Peyer's patch (tissue), 4 donors: ENCODE data around the gene UTY. TPM values are rescaled to one million over a fixed set of nuclear protein-coding genes. Genes with fewer than 3 reads are reported as not detected.
"Not testable (repeated sequence)": the region's sequence is repeated elsewhere in the genome, so short reads cannot be mapped to it uniquely, and the experiment has no call there.

Experiments used
- DNase-seq, 3 donors: peaks; one replicate each; pipeline ENCODE4 v3.0.0-alpha.2; 2017 to 2019
- H3K27ac ChIP-seq, 4 donors: fragments of 200-600 bp; sonication (generic); one replicate each; pipeline ENCODE4 v1.5.1; 2016 to 2019
- H3K27me3 ChIP-seq, 2 donors: fragments of 200-600 bp; sonication (generic); one replicate each; pipeline ENCODE4 v1.5.1; 2019
- H3K36me3 ChIP-seq, 3 donors: fragments of 200-600 bp; sonication (generic); one replicate each; pipeline ENCODE4 v1.5.1; 2016 to 2019
- H3K4me1 ChIP-seq, 4 donors: fragments of 200-600 bp; sonication (generic); one replicate each; pipeline ENCODE4 v1.5.1; 2016 to 2019
- H3K4me3 ChIP-seq, 4 donors: fragments of 200-600 bp; sonication (generic); 1 replicate in 3 of 4; 2 replicates in 1 of 4; pipeline ENCODE4 v1.5.1; 2016 to 2019; ENCODE audit warnings: mild to moderate bottlenecking in 1 of 4
- H3K9me3 ChIP-seq, 4 donors: fragments of 200-600 bp; sonication (generic); one replicate each; pipeline ENCODE4 v1.5.1; 2016 to 2019; ENCODE audit warnings: mild to moderate bottlenecking in 1 of 4
- CTCF ChIP-seq, 6 experiments: fragments of 450-650 bp in 4 of 6; fragments of 200-600 bp in 2 of 6; sonication (generic) in 1 of 6; IDR thresholded peaks; one replicate each; pipeline ENCODE4 v1.5.1; 2017 to 2019; ENCODE audit warnings: antibody characterized with exemption in 6 of 6, mild to moderate bottlenecking in 3 of 6, moderate library complexity in 1 of 6
- POLR2A ChIP-seq, 2 donors: fragments of 450-650 bp; IDR thresholded peaks; one replicate each; pipeline ENCODE4 v1.5.1; 2017; ENCODE audit warnings: antibody characterized with exemption in 2 of 2, mild to moderate bottlenecking in 2 of 2, moderate library complexity in 2 of 2
- total RNA-seq, 4 donors: library from RNA; depleted of rRNA; stranded (reverse); fragments of >200 nt; gene quantifications; one replicate each; pipeline ENCODE4 v1.1.0, GENCODE V29; 2016

UTY gene
- total RNA-seq, 4 donors from 2014 or later = 0.13 to 49.9 (median 46.3) TPM; not detected in 1

GRCh38 chrY:13271706-13272105, 208.1 kb downstream of the UTY start:
- no peak for DNase-seq
- H3K4me3 ChIP-seq = no peak overlapping the region
- no peaks in the 10 kb centered on the region for H3K27me3 ChIP-seq
- H3K4me1 ChIP-seq = no peaks in the 10 kb centered on the region
- no peak for TF ChIP-seq CTCF (IDR thresholded peaks at IDR 0.05)
- TF ChIP-seq POLR2A (IDR thresholded peaks at IDR 0.05) = no peak
- no peaks in the 10 kb centered on the region for H3K9me3 ChIP-seq
- peaks cover 0 to 25% (median 0%) of the 10 kb centered on the region in 3 donors for H3K36me3 ChIP-seq
- no peak overlapping the region for H3K27ac ChIP-seq

- not testable (repeated sequence) for H3K4me3 ChIP-seq, H3K27me3 ChIP-seq, H3K9me3 ChIP-seq, DNase-seq, H3K4me1 ChIP-seq, H3K27ac ChIP-seq
- peaks cover 0 to 14% (median 0%) of the 10 kb centered on the region in 3 donors for H3K36me3 ChIP-seq
Observed at GRCh38 chrY:13253941-13254440, 225.8 kb downstream of the UTY start.

GRCh38 chrY:13250421-13250820, 229.4 kb downstream of the UTY start:
- H3K27ac ChIP-seq = no peak overlapping the region
- no peaks in the 10 kb centered on the region for H3K9me3 ChIP-seq
- no peaks in the 10 kb centered on the region for H3K27me3 ChIP-seq
- no peaks in the 10 kb centered on the region for H3K4me1 ChIP-seq
- DNase-seq = no peak
- TF ChIP-seq CTCF (IDR thresholded peaks at IDR 0.05) (no peak), POLR2A (IDR thresholded peaks at IDR 0.05) (no peak)
- no peaks in the 10 kb centered on the region for H3K36me3 ChIP-seq
- no peak overlapping the region for H3K4me3 ChIP-seq

GRCh38 chrY:13243716-13244115, 236.1 kb downstream of the UTY start:
- no peaks in the 10 kb centered on the region for H3K27me3 ChIP-seq

GRCh38 chrY:13233901-13234300, 245.9 kb downstream of the UTY start:
- Histone ChIP-seq H3K27ac (no peak overlapping the region), H3K4me1 (no peaks in the 10 kb centered on the region), H3K36me3 (no peaks in the 10 kb centered on the region), H3K27me3 (no peaks in the 10 kb centered on the region), H3K9me3 (no peaks in the 10 kb centered on the region), H3K4me3 (no peak overlapping the region)
- TF ChIP-seq CTCF (IDR thresholded peaks at IDR 0.05) (no peak), POLR2A (IDR thresholded peaks at IDR 0.05) (no peak)
- DNase-seq = peak in 1 of 3 donors; percentile 48

More at GRCh38 chrY:13243716-13244115, 236.1 kb downstream of the UTY start:
- TF ChIP-seq POLR2A (IDR thresholded peaks at IDR 0.05) (no peak), CTCF (IDR thresholded peaks at IDR 0.05) (no peak)
- no peaks in the 10 kb centered on the region for H3K36me3 ChIP-seq
- DNase-seq = no peak
- no peaks in the 10 kb centered on the region for H3K9me3 ChIP-seq
- no peaks in the 10 kb centered on the region for H3K4me1 ChIP-seq
- no peak overlapping the region for H3K27ac ChIP-seq
- H3K4me3 ChIP-seq = no peak overlapping the region

GRCh38 chrY:13233118-13233517, 246.7 kb downstream of the UTY start:
- H3K4me1 ChIP-seq = no peaks in the 10 kb centered on the region
- H3K36me3 ChIP-seq = no peaks in the 10 kb centered on the region
- no peak for TF ChIP-seq CTCF (IDR thresholded peaks at IDR 0.05)
- TF ChIP-seq POLR2A (IDR thresholded peaks at IDR 0.05) = no peak
- no peaks in the 10 kb centered on the region for H3K27me3 ChIP-seq
- no peaks in the 10 kb centered on the region for H3K9me3 ChIP-seq
- no peak overlapping the region for H3K4me3 ChIP-seq
- no peak overlapping the region for H3K27ac ChIP-seq
- DNase-seq = no peak
